ENCODE measurements around the gene CCDC60. TPM values are rescaled to one million over a fixed set of nuclear protein-coding genes. Genes with fewer than 3 reads are reported as not detected.

CCDC60 gene
- polyA plus RNA-seq, 3 donors = not detected

- Histone ChIP-seq H3K36me3 (replicated peaks in 1 of 2; ENCODE audit: control insufficient read depth in 1 of 2, insufficient read depth in 2 of 2, low read length in 2 of 2) (no peaks in the 10 kb centered on the region), H3K4me3 (replicated peaks in 1 of 3; ENCODE audit: low read depth in 2 of 3, low read length in 3 of 3) (no peak overlapping the region), H4K20me1 (ENCODE audit: insufficient read depth, low read length) (no peaks in the 10 kb centered on the region), H3K4me1 (ENCODE audit: control insufficient read depth in 1 of 2, insufficient read depth in 2 of 2, low read length in 2 of 2) (no peaks in the 10 kb centered on the region), H3K9ac (ENCODE audit: insufficient read depth, low read length, poor library complexity, severe bottlenecking) (no peak overlapping the region), H3K27ac (ENCODE audit: low read depth in 1 of 2, low read length in 2 of 2) (no peak overlapping the region), H3K4me2 (replicated peaks; ENCODE audit: extremely low read depth, low read length, poor library complexity, severe bottlenecking) (no peak overlapping the region), H3K9me3 (replicated peaks in 1 of 2; ENCODE audit: control insufficient read depth in 1 of 2, insufficient read depth in 1 of 2, low read length in 2 of 2) (no peaks in the 10 kb centered on the region), H3K79me2 (ENCODE audit: insufficient read depth, low read length) (no peaks in the 10 kb centered on the region), H2AFZ (ENCODE audit: insufficient read depth, low read depth, low read length, poor library complexity, severe bottlenecking) (no peak overlapping the region), H3K27me3 (ENCODE audit: control insufficient read depth in 2 of 2, insufficient read depth in 2 of 2, low read length in 2 of 2) (no peaks in the 10 kb centered on the region)
- WGBS (ENCODE audit: insufficient coverage) = no CpG with 5 or more reads among the region's 1 CpG
- no peak for TF ChIP-seq CTCF (IDR thresholded peaks at IDR 0.05)
- peaks cover 0 to 6% (median 0%) of the 10 kb centered on the region in 7 donors for H3K9me3 Mint-ChIP-seq
- DNase-seq = no peak
- no peaks in the 10 kb centered on the region for H3K36me3 Mint-ChIP-seq
- H3K4me1 Mint-ChIP-seq = no peaks in the 10 kb centered on the region
- peaks cover 0 to 2% (median 0%) of the 10 kb centered on the region in 3 donors for H3K27me3 Mint-ChIP-seq (ENCODE audit: low read depth in 3 of 3)
- no peak overlapping the region for H3K27ac Mint-ChIP-seq
- no peak overlapping the region for H3K4me3 Mint-ChIP-seq
- intact Hi-C loops (cut with micrococcal nuclease) = no loop called here
Measured at GRCh38 chr12:119528241-119528640, 193.7 kb downstream of the CCDC60 start.

- Histone ChIP-seq H2AFZ (ENCODE audit: insufficient read depth, low read depth, low read length, poor library complexity, severe bottlenecking) (no peak overlapping the region), H3K9ac (ENCODE audit: insufficient read depth, low read length, poor library complexity, severe bottlenecking) (no peak overlapping the region), H3K36me3 (replicated peaks in 1 of 2; ENCODE audit: control insufficient read depth in 1 of 2, insufficient read depth in 2 of 2, low read length in 2 of 2) (no peaks in the 10 kb centered on the region), H3K4me1 (ENCODE audit: control insufficient read depth in 1 of 2, insufficient read depth in 2 of 2, low read length in 2 of 2) (no peaks in the 10 kb centered on the region), H4K20me1 (ENCODE audit: insufficient read depth, low read length) (no peaks in the 10 kb centered on the region), H3K4me3 (replicated peaks in 1 of 3; ENCODE audit: low read depth in 2 of 3, low read length in 3 of 3) (no peak overlapping the region), H3K27me3 (ENCODE audit: control insufficient read depth in 2 of 2, insufficient read depth in 2 of 2, low read length in 2 of 2) (no peaks in the 10 kb centered on the region), H3K79me2 (ENCODE audit: insufficient read depth, low read length) (no peaks in the 10 kb centered on the region), H3K9me3 (replicated peaks in 1 of 2; ENCODE audit: control insufficient read depth in 1 of 2, insufficient read depth in 1 of 2, low read length in 2 of 2) (no peaks in the 10 kb centered on the region), H3K4me2 (replicated peaks; ENCODE audit: extremely low read depth, low read length, poor library complexity, severe bottlenecking) (no peak overlapping the region), H3K27ac (ENCODE audit: low read depth in 1 of 2, low read length in 2 of 2) (no peak overlapping the region)
- no peak for TF ChIP-seq CTCF (IDR thresholded peaks at IDR 0.05)
- WGBS (ENCODE audit: insufficient coverage) = no CpG with 5 or more reads among the region's 3 CpGs
- no peak overlapping the region for H3K27ac Mint-ChIP-seq
- H3K4me3 Mint-ChIP-seq = no peak overlapping the region
- H3K36me3 Mint-ChIP-seq = no peaks in the 10 kb centered on the region
- DNase-seq = no peak
- H3K27me3 Mint-ChIP-seq (ENCODE audit: low read depth in 3 of 3) = peaks cover 0 to 5% (median 3%) of the 10 kb centered on the region in 3 donors
- peaks cover 0 to 9% (median 4%) of the 10 kb centered on the region in 7 donors for H3K9me3 Mint-ChIP-seq
- H3K4me1 Mint-ChIP-seq = no peaks in the 10 kb centered on the region
- intact Hi-C loops (cut with micrococcal nuclease) = no loop called here
Measured at GRCh38 chr12:119540476-119540875, 205.9 kb downstream of the CCDC60 start.

Measured in CD14-positive monocyte (primary cell).